GM13977 (cell line): ENCODE measurements around the gene RYR3.

Experiments used
- DNase-seq: peaks from one replicate; pipeline ENCODE4 v3.0.0; 2012; ENCODE audit warnings: low spot score
- in situ Hi-C: fragments of 300-500 bp; cut with MboI; formaldehyde crosslinking; loops from one replicate; pipeline ENCODE4 v1.12.0; 2022; ENCODE audit warnings: low sequenced_read_pairs, low pct_unique_long_range_greater_than_20kb, mixed read lengths, inconsistent platforms; ENCODE audit not compliant: unreplicated experiment
- TF ChIP-seq, protein P1 (sequence below): IDR thresholded peaks from 2 replicates; pipeline ENCODE4 v1.5.1; 2012; ENCODE audit warnings: mild to moderate bottlenecking, control low read depth; ENCODE audit not compliant: insufficient read depth; ENCODE audit errors: extremely low read depth, missing control alignments

RYR3 gene

DNA sequence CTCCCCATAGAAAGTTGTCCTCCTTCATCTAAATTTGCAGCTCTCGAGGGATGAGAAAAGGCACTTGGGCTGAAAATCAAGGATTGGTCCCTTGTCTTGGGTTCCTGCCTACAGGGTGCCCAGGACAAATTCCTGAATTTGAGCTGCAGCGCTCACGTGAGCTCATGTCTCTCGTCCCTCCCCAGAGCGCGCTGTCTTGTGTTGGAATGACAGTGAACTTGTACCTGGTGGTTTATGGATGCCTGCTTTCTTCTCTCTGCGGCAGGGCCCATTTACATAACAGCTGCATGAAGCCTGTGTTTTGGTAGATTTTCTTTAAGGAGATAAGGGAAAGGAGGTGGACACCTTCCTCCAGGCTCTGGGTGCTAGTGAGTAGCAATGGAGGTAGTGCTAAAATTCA, 4.3 kb downstream of the RYR3 start:
- TF ChIP-seq, protein P1, sequence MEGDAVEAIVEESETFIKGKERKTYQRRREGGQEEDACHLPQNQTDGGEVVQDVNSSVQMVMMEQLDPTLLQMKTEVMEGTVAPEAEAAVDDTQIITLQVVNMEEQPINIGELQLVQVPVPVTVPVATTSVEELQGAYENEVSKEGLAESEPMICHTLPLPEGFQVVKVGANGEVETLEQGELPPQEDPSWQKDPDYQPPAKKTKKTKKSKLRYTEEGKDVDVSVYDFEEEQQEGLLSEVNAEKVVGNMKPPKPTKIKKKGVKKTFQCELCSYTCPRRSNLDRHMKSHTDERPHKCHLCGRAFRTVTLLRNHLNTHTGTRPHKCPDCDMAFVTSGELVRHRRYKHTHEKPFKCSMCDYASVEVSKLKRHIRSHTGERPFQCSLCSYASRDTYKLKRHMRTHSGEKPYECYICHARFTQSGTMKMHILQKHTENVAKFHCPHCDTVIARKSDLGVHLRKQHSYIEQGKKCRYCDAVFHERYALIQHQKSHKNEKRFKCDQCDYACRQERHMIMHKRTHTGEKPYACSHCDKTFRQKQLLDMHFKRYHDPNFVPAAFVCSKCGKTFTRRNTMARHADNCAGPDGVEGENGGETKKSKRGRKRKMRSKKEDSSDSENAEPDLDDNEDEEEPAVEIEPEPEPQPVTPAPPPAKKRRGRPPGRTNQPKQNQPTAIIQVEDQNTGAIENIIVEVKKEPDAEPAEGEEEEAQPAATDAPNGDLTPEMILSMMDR, result no peak
- in situ Hi-C loops, result no loop called here

DNA sequence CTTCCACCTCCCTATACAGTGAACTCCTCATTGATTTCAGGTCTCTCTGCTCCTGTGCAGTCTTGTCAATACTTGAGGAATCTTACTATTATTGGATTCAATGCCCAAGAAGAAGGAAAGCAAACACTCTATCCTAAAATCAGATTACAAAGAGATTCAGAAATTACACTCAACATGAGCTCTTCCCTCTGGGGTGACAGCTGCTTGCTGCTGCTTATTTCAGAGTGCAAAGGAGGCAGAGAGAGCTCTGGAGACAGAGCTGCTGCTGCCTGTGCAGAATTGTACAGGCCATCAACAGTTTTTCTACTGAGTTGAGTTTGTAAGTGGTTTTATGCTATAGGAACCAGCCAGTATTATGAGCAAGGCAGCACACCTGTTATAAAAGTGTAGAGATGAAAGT, 7.1 kb downstream of the RYR3 start:
- TF ChIP-seq, protein P1, result no peak
- no peak for DNase-seq
- in situ Hi-C loops, result no loop called here

More for the DNA sequence above, 4.3 kb downstream of the RYR3 start:
- no peak for DNase-seq

DNA sequence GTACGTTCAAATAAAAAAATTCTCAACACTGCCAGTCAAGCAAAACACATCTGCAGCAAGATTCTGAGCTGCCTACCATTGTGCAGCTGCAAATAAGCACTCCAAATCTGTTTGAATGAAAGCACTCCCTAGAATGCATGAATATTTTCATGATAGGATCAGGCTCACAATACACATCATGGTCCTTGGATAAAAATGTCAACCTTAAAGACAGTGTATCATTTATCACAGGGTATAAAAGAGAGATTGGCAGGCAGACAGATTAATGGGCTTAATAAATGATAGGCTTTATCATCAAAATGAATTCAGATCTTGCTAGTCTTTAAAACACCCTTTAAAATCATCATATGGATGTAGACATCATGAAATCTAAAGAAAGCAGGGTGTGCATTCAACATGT, 9.2 kb downstream of the RYR3 start:
- in situ Hi-C loops, result no loop called here
- TF ChIP-seq, protein P1, result no peak
- no peak for DNase-seq

- TF ChIP-seq, protein P1, result no peak
- no peak for DNase-seq
- in situ Hi-C loops, result no loop called here
These were observed 11.3 kb downstream of the RYR3 start for GRCh38 chr15:33322091-33322490.

GRCh38 chr15:33324609-33325008, 13.8 kb downstream of the RYR3 start:
- DNase-seq, result no peak
- in situ Hi-C loops, result no loop called here

DNA sequence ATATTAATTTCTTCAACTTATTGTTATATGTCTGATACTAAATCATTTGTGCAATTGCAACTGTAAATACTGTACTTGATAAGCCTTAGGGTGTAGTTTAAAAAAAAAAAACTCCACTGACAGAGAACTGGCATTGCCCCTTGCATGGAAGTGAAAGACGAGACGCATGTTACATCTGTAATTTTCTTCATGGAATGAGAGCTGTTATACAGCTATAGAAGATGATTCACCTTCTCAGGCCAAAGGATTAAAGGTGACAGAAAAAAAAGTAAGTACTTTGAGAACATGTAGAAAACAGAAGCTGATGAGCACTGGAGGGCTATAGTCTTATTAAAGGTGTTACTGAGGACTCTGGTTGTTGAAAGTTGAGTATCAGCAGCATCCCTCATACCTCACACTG, 16.1 kb downstream of the RYR3 start:
- TF ChIP-seq, protein P1, result no peak
- no peak for DNase-seq
- in situ Hi-C loops, result no loop called here

More at GRCh38 chr15:33324609-33325008, 13.8 kb downstream of the RYR3 start:
- TF ChIP-seq, protein P1, result no peak

GRCh38 chr15:33328106-33328505, 17.3 kb downstream of the RYR3 start:
- DNase-seq, result no peak
- in situ Hi-C loops, result no loop called here

More at GRCh38 chr15:33328106-33328505, 17.3 kb downstream of the RYR3 start:
- TF ChIP-seq, protein P1, result no peak
